ENCODE results near the gene GRAMD1B. TPM values are rescaled to one million over a fixed set of nuclear protein-coding genes. Genes with fewer than 3 reads are reported as not detected.

GRAMD1B gene
- total RNA-seq, 3 donors from 2014 or later: 3.2 to 4.4 (median 4.1) TPM

DNA sequence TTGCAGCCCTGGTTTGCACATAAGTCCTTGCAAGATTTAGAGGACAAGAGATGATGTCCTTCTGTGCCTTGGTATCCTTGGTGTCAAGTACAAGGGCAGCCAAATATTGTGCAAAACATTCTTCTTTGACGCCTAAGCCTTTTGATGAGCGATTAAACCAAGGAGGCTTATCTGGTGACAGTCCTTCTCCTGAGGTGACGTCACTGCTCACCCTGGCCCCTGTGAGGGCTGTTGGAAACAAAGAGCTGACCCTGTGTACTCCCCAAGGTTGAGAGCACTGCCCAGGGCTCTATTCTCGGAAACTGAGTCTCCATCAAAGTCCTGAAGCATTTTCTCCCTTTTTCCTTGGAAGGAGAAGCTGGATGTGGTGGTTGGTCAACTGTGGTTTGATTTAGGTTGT is 4.7 kb upstream of the GRAMD1B start:
- no peaks in the 10 kb centered on the region for H3K36me3 ChIP-seq (ENCODE audit: low read depth)
- intact Hi-C loops (cut with DNase I, micrococcal nuclease): no loop called here
- no peaks in the 10 kb centered on the region for H3K4me1 ChIP-seq (ENCODE audit: low read depth)
- DNase-seq: no peak
- ATAC-seq: no peak
- no peaks in the 10 kb centered on the region for H3K9me3 ChIP-seq
- no peak for TF ChIP-seq CTCF (IDR thresholded peaks at IDR 0.05)
- H3K4me3 ChIP-seq: no peak overlapping the region

- ATAC-seq: no peak
- intact Hi-C loops (cut with DNase I, micrococcal nuclease): no loop called here
- H3K4me3 ChIP-seq: no peak overlapping the region
- no peak for TF ChIP-seq CTCF (IDR thresholded peaks at IDR 0.05)
- no peaks in the 10 kb centered on the region for H3K9me3 ChIP-seq
- peaks cover 5% of the 10 kb centered on the region for H3K4me1 ChIP-seq (ENCODE audit: low read depth)
- H3K36me3 ChIP-seq (ENCODE audit: low read depth): no peaks in the 10 kb centered on the region
- no peak for DNase-seq
Observed at GRCh38 chr11:123426789-123427188, 3.3 kb upstream of the GRAMD1B start.

- DNase-seq: no peak
Observed at GRCh38 chr11:123427405-123427804, 2.7 kb upstream of the GRAMD1B start.

DNA sequence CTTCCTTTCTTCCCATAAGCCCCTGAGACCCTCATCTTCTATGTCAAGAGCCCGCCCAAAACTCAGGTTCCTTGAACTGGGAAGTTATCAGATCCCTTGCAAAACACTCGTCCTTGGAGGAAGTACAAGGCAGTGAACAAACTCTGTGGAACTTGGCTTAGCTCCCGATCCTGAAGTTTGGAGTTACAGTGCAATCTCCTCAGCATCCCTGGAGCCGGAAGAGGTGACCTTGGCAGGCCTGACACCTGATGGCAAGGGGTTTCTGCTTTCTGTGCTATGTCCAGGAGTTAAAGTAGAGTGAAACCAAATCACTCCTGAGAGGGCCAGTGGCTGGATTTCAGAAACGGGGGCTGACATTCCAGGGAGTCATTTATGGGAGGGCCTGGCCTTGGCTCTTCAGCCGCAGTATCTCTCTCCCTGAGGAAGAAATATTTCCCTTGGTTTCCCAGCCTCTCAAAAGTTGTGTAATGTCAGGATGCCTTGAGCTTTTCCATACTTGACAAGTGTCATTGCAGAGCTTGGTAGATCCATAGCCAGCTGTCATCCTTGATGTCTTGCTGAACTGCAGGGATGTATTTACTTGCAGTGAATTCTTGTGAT is 1.9 kb upstream of the GRAMD1B start:
- Histone ChIP-seq H3K9me3 (no peaks in the 10 kb centered on the region), H3K4me1 (ENCODE audit: low read depth) (peaks cover 5% of the 10 kb centered on the region), H3K4me3 (no peak overlapping the region), H3K36me3 (ENCODE audit: low read depth) (no peaks in the 10 kb centered on the region)
- intact Hi-C loops (cut with DNase I, micrococcal nuclease): no loop called here
- ATAC-seq (no peak), DNase-seq (no peak)
- no peak for TF ChIP-seq CTCF (IDR thresholded peaks at IDR 0.05)

More at GRCh38 chr11:123427405-123427804, 2.7 kb upstream of the GRAMD1B start:
- H3K9me3 ChIP-seq: no peaks in the 10 kb centered on the region
- no peak for TF ChIP-seq CTCF (IDR thresholded peaks at IDR 0.05)
- intact Hi-C loops (cut with DNase I, micrococcal nuclease): no loop called here
- peaks cover 5% of the 10 kb centered on the region for H3K4me1 ChIP-seq (ENCODE audit: low read depth)
- ATAC-seq: no peak
- no peaks in the 10 kb centered on the region for H3K36me3 ChIP-seq (ENCODE audit: low read depth)
- no peak overlapping the region for H3K4me3 ChIP-seq

DNA sequence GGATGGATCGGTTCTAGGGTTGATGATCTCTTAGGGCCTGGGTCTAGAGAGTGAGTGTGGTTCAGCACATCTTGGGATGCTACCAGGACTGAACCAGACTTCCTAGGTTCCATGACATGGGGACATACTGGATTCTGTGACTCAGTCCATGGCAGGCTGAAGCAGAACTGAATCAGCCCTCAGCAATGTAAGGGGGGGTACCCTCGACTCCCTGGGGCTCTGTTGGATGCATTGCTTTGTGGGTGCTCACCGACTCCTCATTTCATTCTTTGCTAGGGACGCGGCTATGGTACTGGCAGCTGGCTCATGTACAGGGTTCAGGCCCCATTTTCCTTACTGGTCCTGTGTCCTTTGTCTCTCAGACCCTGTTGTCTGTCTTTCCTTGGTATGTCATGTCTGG is 733 bp upstream of the GRAMD1B start:
- H3K36me3 ChIP-seq (ENCODE audit: low read depth): no peaks in the 10 kb centered on the region
- H3K9me3 ChIP-seq: no peaks in the 10 kb centered on the region
- peaks cover 5% of the 10 kb centered on the region for H3K4me1 ChIP-seq (ENCODE audit: low read depth)
- ATAC-seq (no peak), DNase-seq (no peak)
- no peak overlapping the region for H3K4me3 ChIP-seq
- no peak for TF ChIP-seq CTCF (IDR thresholded peaks at IDR 0.05)
- intact Hi-C loops (cut with DNase I, micrococcal nuclease): no loop called here

Data from mucosa of descending colon (tissue), 3 donors.